ENCODE data around the gene NCAM1.

DNA sequence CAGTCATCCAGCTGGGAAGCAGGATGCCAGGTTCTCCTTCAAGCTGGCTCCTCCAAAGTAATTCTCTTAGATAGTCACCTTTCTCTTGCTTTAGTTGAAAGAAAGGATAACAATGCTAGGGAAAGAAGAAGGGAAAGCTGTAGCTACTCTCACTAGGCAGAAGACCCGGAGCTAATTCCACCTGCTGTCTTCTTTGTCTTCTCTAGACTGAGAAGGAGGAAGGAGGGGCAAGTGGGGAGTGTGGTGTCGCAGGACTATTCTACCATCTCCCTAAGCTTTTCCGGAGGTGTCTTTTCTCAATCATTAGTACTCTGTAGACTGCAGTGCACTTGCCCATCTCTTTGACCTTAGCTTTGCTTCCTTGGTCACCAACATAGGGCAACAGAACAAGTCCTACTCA lies 162.8 kb downstream of the NCAM1 start:
- TF ChIP-seq, protein P1, sequence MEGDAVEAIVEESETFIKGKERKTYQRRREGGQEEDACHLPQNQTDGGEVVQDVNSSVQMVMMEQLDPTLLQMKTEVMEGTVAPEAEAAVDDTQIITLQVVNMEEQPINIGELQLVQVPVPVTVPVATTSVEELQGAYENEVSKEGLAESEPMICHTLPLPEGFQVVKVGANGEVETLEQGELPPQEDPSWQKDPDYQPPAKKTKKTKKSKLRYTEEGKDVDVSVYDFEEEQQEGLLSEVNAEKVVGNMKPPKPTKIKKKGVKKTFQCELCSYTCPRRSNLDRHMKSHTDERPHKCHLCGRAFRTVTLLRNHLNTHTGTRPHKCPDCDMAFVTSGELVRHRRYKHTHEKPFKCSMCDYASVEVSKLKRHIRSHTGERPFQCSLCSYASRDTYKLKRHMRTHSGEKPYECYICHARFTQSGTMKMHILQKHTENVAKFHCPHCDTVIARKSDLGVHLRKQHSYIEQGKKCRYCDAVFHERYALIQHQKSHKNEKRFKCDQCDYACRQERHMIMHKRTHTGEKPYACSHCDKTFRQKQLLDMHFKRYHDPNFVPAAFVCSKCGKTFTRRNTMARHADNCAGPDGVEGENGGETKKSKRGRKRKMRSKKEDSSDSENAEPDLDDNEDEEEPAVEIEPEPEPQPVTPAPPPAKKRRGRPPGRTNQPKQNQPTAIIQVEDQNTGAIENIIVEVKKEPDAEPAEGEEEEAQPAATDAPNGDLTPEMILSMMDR (IDR thresholded peaks at IDR 0.05; ENCODE audit: low read length): no peak
- no peak for TF ChIP-seq EZH2 (optimal IDR thresholded peaks at IDR 0.05; ENCODE audit: low read depth, low read length)
- no peak for TF ChIP-seq EZH2phosphoT487 (IDR thresholded peaks at IDR 0.05; ENCODE audit: low read length)
